Thyroid gland (tissue), 4 donors: ENCODE data around the gene HSPD1.

ENCODE experiments used
- CTCF ChIP-seq, 6 experiments: fragments of 200-600 bp in 3 of 6; fragments of 450-650 bp in 3 of 6; sonication (generic) in 3 of 6; IDR thresholded peaks; one replicate each; pipeline ENCODE4 v1.5.1; 2016 to 2019; ENCODE audit warnings: antibody characterized with exemption in 6 of 6, mild to moderate bottlenecking in 2 of 6, inconsistent platforms in 1 of 6, moderate library complexity in 1 of 6
- POLR2A ChIP-seq, 2 donors: fragments of 450-650 bp; IDR thresholded peaks; one replicate each; pipeline ENCODE4 v1.6.1; 2017; ENCODE audit warnings: antibody characterized with exemption in 2 of 2, mild to moderate bottlenecking in 2 of 2, moderate library complexity in 1 of 2

DNA sequence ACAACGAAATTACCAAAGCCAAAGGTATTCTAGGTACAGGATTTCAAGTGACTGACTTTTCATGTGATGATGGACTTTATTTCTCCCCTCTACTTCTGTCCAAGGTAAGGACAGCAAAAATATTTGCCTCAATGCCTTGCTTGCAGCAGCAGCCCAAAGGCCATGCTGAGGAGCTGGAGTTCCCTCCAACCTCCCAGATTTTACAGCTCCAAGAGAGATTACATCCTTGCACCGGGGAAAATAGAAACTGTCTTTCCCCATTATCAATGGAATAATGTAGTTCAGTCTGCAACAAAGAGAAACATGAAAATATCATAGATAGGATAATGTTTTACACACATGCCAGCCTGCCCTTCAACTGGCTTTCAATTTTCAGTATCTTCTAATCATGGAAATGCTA, 13.5 kb downstream of the HSPD1 start:
- no peak for TF ChIP-seq CTCF (IDR thresholded peaks at IDR 0.05)
- TF ChIP-seq POLR2A (IDR thresholded peaks at IDR 0.05), result no peak
